ENCODE measurements around the gene ANO3. TPM values are rescaled to one million over a fixed set of nuclear protein-coding genes. Genes with fewer than 3 reads are reported as not detected.

Gene ANO3
- total and polyA plus RNA-seq, 2 of the 8 experiments (the other 6 are each of a cell fraction or from before 2014, with no cell fraction given) = not detected

DNA sequence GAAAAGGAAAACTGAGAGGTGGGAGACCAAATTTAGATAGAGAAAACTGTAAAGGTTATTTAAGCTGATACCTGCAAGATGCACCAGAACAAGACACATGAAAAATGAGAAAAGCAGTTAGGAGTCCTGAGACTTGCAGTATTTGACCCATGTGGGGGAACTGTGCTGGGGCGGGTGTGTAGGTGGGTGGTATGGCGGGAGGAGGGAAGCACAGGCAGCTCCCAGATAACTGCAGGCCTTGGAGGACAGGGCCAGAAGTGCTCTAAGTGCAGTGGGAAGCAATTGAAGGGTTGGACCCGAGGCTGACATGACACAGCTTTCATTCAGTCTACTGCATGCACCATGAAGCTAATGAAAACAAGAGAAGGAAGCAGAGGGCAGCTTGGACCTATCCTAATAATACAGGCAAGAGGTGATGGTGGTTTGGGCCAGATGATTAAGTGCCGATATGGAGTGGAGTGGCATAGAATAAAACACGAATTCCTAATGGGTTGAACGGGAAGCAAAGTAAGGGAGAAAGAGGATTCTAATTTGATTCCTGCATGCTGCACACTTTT lies 48.0 kb upstream of the ANO3 start:
- peaks cover 0 to 4% (median 3%) of the 10 kb centered on the region in 4 experiments; a peak in 3 of 7 replicates for H3K4me1 ChIP-seq (replicated peaks in 1 of 4; ENCODE audit: control insufficient read depth in 3 of 4, insufficient read depth in 4 of 4, low read length in 3 of 4)
- no peak overlapping the region for H2BK120ac ChIP-seq (replicated peaks; ENCODE audit: low read depth, low read length)
- no peak overlapping the region for H4K5ac ChIP-seq (ENCODE audit: insufficient read length, low read depth, low read length)
- no peaks in the 10 kb centered on the region for H3K79me2 ChIP-seq (ENCODE audit: control insufficient read depth in 1 of 2, insufficient read depth in 2 of 2, low read length in 2 of 2)
- peak overlapping the region in 2 of 4 experiments; percentile 64 to 72; a peak in 3 of 8 replicates for H3K4me3 ChIP-seq (ENCODE audit: extremely low read depth in 1 of 4, insufficient read depth in 2 of 4, low read depth in 3 of 4, low read length in 4 of 4)
- no peak for FAIRE-seq
- no peak for DNase-seq (ENCODE audit: low read depth in 1 of 2, low spot score in 2 of 2)
- no peak overlapping the region for H3K9ac ChIP-seq (replicated peaks in 1 of 4; ENCODE audit: extremely low read depth in 1 of 4, low read depth in 3 of 4, low read length in 3 of 4)
- H3K79me1 ChIP-seq (ENCODE audit: low read depth, low read length) = no peaks in the 10 kb centered on the region
- H3K23ac ChIP-seq (ENCODE audit: insufficient read length) = no peak overlapping the region
- H4K8ac ChIP-seq (ENCODE audit: extremely low read depth, insufficient read depth, low read length) = no peak overlapping the region
- H2BK15ac ChIP-seq (ENCODE audit: low read length) = no peak overlapping the region
- H3K27me3 ChIP-seq (replicated peaks in 1 of 4; ENCODE audit: control insufficient read depth in 3 of 4, extremely low read depth in 1 of 4, insufficient read depth in 3 of 4, low read length in 3 of 4) = no peaks in the 10 kb centered on the region
- no peak overlapping the region for H3K4ac ChIP-seq (replicated peaks; ENCODE audit: insufficient read length, low read depth, low read length)
- H3K27ac ChIP-seq (ENCODE audit: low read depth, low read length) = no peak overlapping the region
- H3K14ac ChIP-seq (ENCODE audit: insufficient read length) = no peak overlapping the region
- peak overlapping the region; percentile 99 for H2AFZ ChIP-seq (ENCODE audit: low read length)
- no peak overlapping the region for H2BK20ac ChIP-seq (ENCODE audit: low read length)
- 0 out of 2 replicates have a peak overlapping the region, but pooled peaks have one; percentile 2 for H2BK12ac ChIP-seq (ENCODE audit: low read depth, low read length)
- no peak overlapping the region for H3K56ac ChIP-seq (replicated peaks; ENCODE audit: insufficient read length, low read depth, low read length)
- H2BK5ac ChIP-seq (ENCODE audit: low read depth, low read length) = no peak overlapping the region
- H3K9me3 ChIP-seq (ENCODE audit: insufficient read depth in 2 of 2, low read depth in 1 of 2, low read length in 1 of 2) = no peaks in the 10 kb centered on the region
- no peaks in the 10 kb centered on the region for H3K36me3 ChIP-seq (ENCODE audit: control insufficient read depth in 2 of 4, insufficient read depth in 4 of 4, low read length in 3 of 4)
- H3K18ac ChIP-seq (ENCODE audit: extremely low read depth, low read length) = no peak overlapping the region
- ChIA-PET CTCF (ENCODE audit: partially characterized antibody) (interaction anchor here (0.6 to 2.4 kb wide), 22 partner anchors 9 to 930 kb away, joined by 3 to 13 read pairs (median 4); no protein-coding TSS in a partner anchor), POLR2A (ENCODE audit: partially characterized antibody) (interaction anchor here (0.7 to 1.2 kb wide), 2 partner anchors 264 to 296 kb away, joined by 3 to 5 read pairs; no protein-coding TSS in a partner anchor)
- no peak overlapping the region for H4K91ac ChIP-seq (replicated peaks; ENCODE audit: insufficient read length, low read length)
- H3K23me2 ChIP-seq (ENCODE audit: low read depth, low read length) = no peaks in the 10 kb centered on the region; the same call in 1 of the 2 replicates
- 76% methylated on average over 5 of the region's 6 CpGs; no CpG with 5 or more reads in 1 of the 2 experiments for WGBS, 2 experiments (ENCODE audit: extremely low coverage in 1 of 2, insufficient coverage in 1 of 2, insufficient read length in 1 of 2, insufficient replicate concordance in 2 of 2, low coverage in 1 of 2, low lambda C conversion rate in 2 of 2, missing lambda C conversion rate in 1 of 2)
- H2AK5ac ChIP-seq (ENCODE audit: low read depth, low read length) = no peak overlapping the region
- peak overlapping the region; percentile 44 to 72 for H3K4me2 ChIP-seq (ENCODE audit: insufficient read depth in 1 of 2, low read depth in 2 of 2, low read length in 2 of 2)
- H4K20me1 ChIP-seq (replicated peaks in 1 of 2; ENCODE audit: control insufficient read depth in 1 of 2, insufficient read depth in 2 of 2, low read length in 2 of 2) = no peaks in the 10 kb centered on the region
- TF ChIP-seq BCL11A (IDR thresholded peaks at IDR 0.05; ENCODE audit: low read depth in 2 of 2, low read length in 2 of 2) (no peak), MAFK (IDR thresholded peaks at IDR 0.05; ENCODE audit: low read depth, low read length) (no peak), BACH1 (IDR thresholded peaks at IDR 0.05; ENCODE audit: low read length) (no peak), CHD2 (IDR thresholded peaks at IDR 0.05; ENCODE audit: low read length) (no peak), NANOG (IDR thresholded peaks at IDR 0.05; ENCODE audit: insufficient read depth, low read depth, low read length, poor library complexity, severe bottlenecking) (no peak), SP4 (IDR thresholded peaks at IDR 0.05; ENCODE audit: low read length) (no peak), CBX8 (IDR thresholded peaks at IDR 0.05; ENCODE audit: borderline replicate concordance, low read depth, low read length) (no peak)
- TF ChIP-seq, protein P1, sequence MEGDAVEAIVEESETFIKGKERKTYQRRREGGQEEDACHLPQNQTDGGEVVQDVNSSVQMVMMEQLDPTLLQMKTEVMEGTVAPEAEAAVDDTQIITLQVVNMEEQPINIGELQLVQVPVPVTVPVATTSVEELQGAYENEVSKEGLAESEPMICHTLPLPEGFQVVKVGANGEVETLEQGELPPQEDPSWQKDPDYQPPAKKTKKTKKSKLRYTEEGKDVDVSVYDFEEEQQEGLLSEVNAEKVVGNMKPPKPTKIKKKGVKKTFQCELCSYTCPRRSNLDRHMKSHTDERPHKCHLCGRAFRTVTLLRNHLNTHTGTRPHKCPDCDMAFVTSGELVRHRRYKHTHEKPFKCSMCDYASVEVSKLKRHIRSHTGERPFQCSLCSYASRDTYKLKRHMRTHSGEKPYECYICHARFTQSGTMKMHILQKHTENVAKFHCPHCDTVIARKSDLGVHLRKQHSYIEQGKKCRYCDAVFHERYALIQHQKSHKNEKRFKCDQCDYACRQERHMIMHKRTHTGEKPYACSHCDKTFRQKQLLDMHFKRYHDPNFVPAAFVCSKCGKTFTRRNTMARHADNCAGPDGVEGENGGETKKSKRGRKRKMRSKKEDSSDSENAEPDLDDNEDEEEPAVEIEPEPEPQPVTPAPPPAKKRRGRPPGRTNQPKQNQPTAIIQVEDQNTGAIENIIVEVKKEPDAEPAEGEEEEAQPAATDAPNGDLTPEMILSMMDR (IDR thresholded peaks at IDR 0.05; ENCODE audit: control extremely low read depth in 1 of 3, insufficient read depth in 1 of 3, low read depth in 1 of 3, low read length in 3 of 3) = no peak
- TF ChIP-seq, protein P2, sequence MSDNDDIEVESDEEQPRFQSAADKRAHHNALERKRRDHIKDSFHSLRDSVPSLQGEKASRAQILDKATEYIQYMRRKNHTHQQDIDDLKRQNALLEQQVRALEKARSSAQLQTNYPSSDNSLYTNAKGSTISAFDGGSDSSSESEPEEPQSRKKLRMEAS (IDR thresholded peaks at IDR 0.05) = no peak
- TF ChIP-seq, protein P3, sequence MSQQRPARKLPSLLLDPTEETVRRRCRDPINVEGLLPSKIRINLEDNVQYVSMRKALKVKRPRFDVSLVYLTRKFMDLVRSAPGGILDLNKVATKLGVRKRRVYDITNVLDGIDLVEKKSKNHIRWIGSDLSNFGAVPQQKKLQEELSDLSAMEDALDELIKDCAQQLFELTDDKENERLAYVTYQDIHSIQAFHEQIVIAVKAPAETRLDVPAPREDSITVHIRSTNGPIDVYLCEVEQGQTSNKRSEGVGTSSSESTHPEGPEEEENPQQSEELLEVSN (IDR thresholded peaks at IDR 0.05) = no peak
